K562 (cell line): ENCODE data around the gene ANXA9. TPM values are rescaled to one million over a fixed set of nuclear protein-coding genes. Genes with fewer than 3 reads are reported as not detected.
A peak's percentile ranks its signal among the peaks of the same experiment; 100 is the strongest.

ENCODE experiments used
- ATF3 ChIP-seq, 2 experiments: fragments of 450-650 bp in 1 of 2; sonication (generic) in 1 of 2; formaldehyde crosslinking in 1 of 2; IDR thresholded peaks in 1 of 2; conservative IDR thresholded peaks in 1 of 2; 2 replicates each; pipeline versions ENCODE4 v1.6.1 to v1.8.1; 2016 to 2023; ENCODE audit warnings: mild to moderate bottlenecking in 2 of 2, moderate library complexity in 2 of 2, inconsistent platforms in 1 of 2, missing genetic modification reagents in 1 of 2
- CBFB ChIP-seq: sonication (generic); formaldehyde crosslinking; IDR thresholded peaks from 2 replicates; pipeline ENCODE4 v1.4.0; 2020; ENCODE audit warnings: mild to moderate bottlenecking, missing genetic modification reagents
- CHAMP1 ChIP-seq: fragments of 450-650 bp; IDR thresholded peaks from 2 replicates; pipeline ENCODE4 v1.6.1; 2016; ENCODE audit warnings: mild to moderate bottlenecking
- CREB3 ChIP-seq: fragments of 450-650 bp; conservative IDR thresholded peaks from 2 replicates; pipeline ENCODE4 v1.6.1; 2016; ENCODE audit warnings: missing genetic modification characterization, low read depth, mild to moderate bottlenecking, missing compliant biosample characterization, moderate library complexity
- DDX20 ChIP-seq: fragments of 450-650 bp; IDR thresholded peaks from 2 replicates; pipeline ENCODE4 v1.6.1; 2016; ENCODE audit warnings: missing genetic modification characterization, low read depth, mild to moderate bottlenecking, missing compliant biosample characterization, moderate library complexity
- GABPA ChIP-seq: fragments of 200-800 bp; sonication (Bioruptor generic); conservative IDR thresholded peaks from 2 replicates; pipeline ENCODE4 v1.6.1; 2016; ENCODE audit warnings: low read depth, missing genetic modification characterization, missing compliant biosample characterization
- HIVEP1 ChIP-seq: fragments of 250-450 bp; sonication (Bioruptor Pico); IDR thresholded peaks from 2 replicates; pipeline ENCODE4 v1.4.0; 2020; ENCODE audit warnings: mild to moderate bottlenecking
- MAFK ChIP-seq: IDR thresholded peaks from 2 replicates; pipeline ENCODE4 v1.6.1; 2011; ENCODE audit warnings: low read length, improper control_type of control experiment
- NBN ChIP-seq: fragments of 450-650 bp; IDR thresholded peaks from 2 replicates; pipeline ENCODE4 v1.6.1; 2016; ENCODE audit warnings: low read depth, mild to moderate bottlenecking
- SP1 ChIP-seq: sonication (generic); formaldehyde crosslinking; IDR thresholded peaks from 2 replicates; pipeline ENCODE4 v1.8.1; 2022; ENCODE audit warnings: mild to moderate bottlenecking, missing genetic modification reagents
- TEAD4 ChIP-seq, 2 experiments: sonication (generic) in 1 of 2; formaldehyde crosslinking in 1 of 2; IDR thresholded peaks; 2 replicates each; pipeline versions ENCODE4 v1.6.1 to v1.8.0; 2012 to 2022; ENCODE audit warnings: borderline replicate concordance in 1 of 2, inconsistent platforms in 1 of 2, low read length in 1 of 2, mild to moderate bottlenecking in 1 of 2, missing genetic modification reagents in 1 of 2
- polyA plus RNA-seq, 8 experiments: library from polyadenylated mRNA; depleted of rRNA in 4 of 8; stranded (reverse) in 5 of 8; unstranded in 3 of 8; fragments of >200 nt; fragmentation: Nextera tagmentation in 2 of 8; fragmentation: Illumina TruSeq in 1 of 8; extraction: Ambion mirVana in 2 of 8; extraction: Trizol in 1 of 8; gene quantifications; 2 replicates each; pipeline versions ENCODE4 v1.2.1 to v1.2.3, GENCODE V29; 2011 to 2014; ENCODE audit warnings: inconsistent platforms in 1 of 8, missing spikeins in 1 of 8
- total RNA-seq, 7 experiments: library from RNA; depleted of rRNA in 6 of 7; stranded (reverse); fragments of >200 nt in 6 of 7; fragmentation: Illumina TruSeq in 2 of 7; extraction: Trizol in 2 of 7; gene quantifications; 2 replicates each; pipeline versions ENCODE4 v1.2.1 to v1.2.3, GENCODE V29; 2011 to 2021; ENCODE audit warnings: low replicate concordance in 1 of 7
- TF ChIP-seq, protein P1 (sequence below): fragments of 250-450 bp; sonication (Bioruptor Pico); IDR thresholded peaks from 2 replicates; pipeline ENCODE4 v1.8.0; 2022; ENCODE audit warnings: moderate library complexity, mild to moderate bottlenecking, inconsistent platforms
- TF ChIP-seq, protein P2 (sequence below), 2 experiments: fragments of 450-650 bp in 1 of 2; IDR thresholded peaks; 2 replicates each; pipeline ENCODE4 v1.6.1; 2011 to 2017; ENCODE audit warnings: low read depth in 2 of 2, antibody characterized with exemption in 1 of 2, borderline replicate concordance in 1 of 2, low read length in 1 of 2, mild to moderate bottlenecking in 1 of 2, mixed read lengths in 1 of 2; ENCODE audit not compliant: control insufficient read depth in 1 of 2

Gene ANXA9
- total and polyA plus RNA-seq, 9 of the 15 experiments (the other 6 are each of a cell fraction or from before 2014, with no cell fraction given): 0.24 to 1.6 (median 0.57) TPM

GRCh38 chr1:150979092-150980056, 2.7 kb upstream of the ANXA9 start (continued):
- TF ChIP-seq CHAMP1: peak; percentile 51; the same call in 1 of the 2 replicates
- TF ChIP-seq HIVEP1 (CRISPR knock-in tag): 0 out of 2 replicates have a peak, but pooled peaks have one; percentile 22
- TF ChIP-seq NBN: no peak
- peak; percentile 82 for TF ChIP-seq CBFB
- TF ChIP-seq CREB3: no peak
- TF ChIP-seq, protein P1, sequence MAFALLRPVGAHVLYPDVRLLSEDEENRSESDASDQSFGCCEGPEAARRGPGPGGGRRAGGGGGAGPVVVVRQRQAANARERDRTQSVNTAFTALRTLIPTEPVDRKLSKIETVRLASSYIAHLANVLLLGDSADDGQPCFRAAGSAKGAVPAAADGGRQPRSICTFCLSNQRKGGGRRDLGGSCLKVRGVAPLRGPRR (CRISPR knock-in tag): peak; percentile 36; the same call in 1 of the 2 replicates
- TF ChIP-seq GABPA (tag): no peak
- TF ChIP-seq TEAD4 (IDR thresholded peaks at IDR 0.05; ENCODE audit: low read length): peak; percentile 44
- no peak for TF ChIP-seq TEAD4 (CRISPR knock-in tag; IDR thresholded peaks at IDR 0.05; ENCODE audit: borderline replicate concordance)
- no peak for TF ChIP-seq DDX20 (tag)
- peak; percentile 4; the same call in 1 of the 2 replicates for TF ChIP-seq MAFK
- TF ChIP-seq ATF3 (IDR thresholded peaks at IDR 0.05): no peak
- TF ChIP-seq ATF3 (CRISPR knock-in tag; conservative IDR thresholded peaks at IDR 0.05): no peak
- TF ChIP-seq, protein P2, sequence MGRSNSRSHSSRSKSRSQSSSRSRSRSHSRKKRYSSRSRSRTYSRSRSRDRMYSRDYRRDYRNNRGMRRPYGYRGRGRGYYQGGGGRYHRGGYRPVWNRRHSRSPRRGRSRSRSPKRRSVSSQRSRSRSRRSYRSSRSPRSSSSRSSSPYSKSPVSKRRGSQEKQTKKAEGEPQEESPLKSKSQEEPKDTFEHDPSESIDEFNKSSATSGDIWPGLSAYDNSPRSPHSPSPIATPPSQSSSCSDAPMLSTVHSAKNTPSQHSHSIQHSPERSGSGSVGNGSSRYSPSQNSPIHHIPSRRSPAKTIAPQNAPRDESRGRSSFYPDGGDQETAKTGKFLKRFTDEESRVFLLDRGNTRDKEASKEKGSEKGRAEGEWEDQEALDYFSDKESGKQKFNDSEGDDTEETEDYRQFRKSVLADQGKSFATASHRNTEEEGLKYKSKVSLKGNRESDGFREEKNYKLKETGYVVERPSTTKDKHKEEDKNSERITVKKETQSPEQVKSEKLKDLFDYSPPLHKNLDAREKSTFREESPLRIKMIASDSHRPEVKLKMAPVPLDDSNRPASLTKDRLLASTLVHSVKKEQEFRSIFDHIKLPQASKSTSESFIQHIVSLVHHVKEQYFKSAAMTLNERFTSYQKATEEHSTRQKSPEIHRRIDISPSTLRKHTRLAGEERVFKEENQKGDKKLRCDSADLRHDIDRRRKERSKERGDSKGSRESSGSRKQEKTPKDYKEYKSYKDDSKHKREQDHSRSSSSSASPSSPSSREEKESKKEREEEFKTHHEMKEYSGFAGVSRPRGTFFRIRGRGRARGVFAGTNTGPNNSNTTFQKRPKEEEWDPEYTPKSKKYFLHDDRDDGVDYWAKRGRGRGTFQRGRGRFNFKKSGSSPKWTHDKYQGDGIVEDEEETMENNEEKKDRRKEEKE (IDR thresholded peaks at IDR 0.05; ENCODE audit: borderline replicate concordance in 1 of 2, control insufficient read depth in 1 of 2, low read depth in 2 of 2, low read length in 1 of 2): no peak
- peak; percentile 80 for TF ChIP-seq SP1 (CRISPR knock-in tag)
